ENCODE data around the gene FAM209A.

FAM209A gene

DNA sequence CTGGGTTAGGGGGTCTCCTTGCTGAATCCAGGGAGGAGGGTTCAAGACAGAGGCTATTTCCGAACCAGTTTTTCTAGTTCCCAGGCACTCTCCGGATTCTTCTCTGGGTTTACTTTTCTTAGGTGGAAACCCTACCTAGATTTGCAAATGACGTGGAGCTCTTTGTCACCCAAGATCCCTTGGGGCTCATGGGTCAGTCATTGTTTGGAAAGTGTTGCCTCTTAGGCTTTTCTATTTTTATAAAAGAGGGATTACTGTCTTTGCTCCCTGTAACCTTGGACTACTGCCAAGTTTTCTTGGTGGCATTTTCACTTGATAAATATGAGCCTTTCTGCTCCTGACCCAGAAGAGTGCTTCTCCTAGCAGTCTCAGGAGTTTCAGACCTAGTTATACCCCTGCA, 42.1 kb downstream of the FAM209A start:
- Histone ChIP-seq H3K9me3 (ENCODE audit: control insufficient read depth in 2 of 2, low read length in 2 of 2) (no peaks in the 10 kb centered on the region), H3K27me3 (ENCODE audit: control insufficient read depth in 2 of 2, insufficient read depth in 2 of 2, low read length in 2 of 2) (no peaks in the 10 kb centered on the region), H3K4me1 (ENCODE audit: control insufficient read depth in 2 of 2, insufficient read depth in 2 of 2, low read length in 2 of 2) (no peaks in the 10 kb centered on the region), H3K36me3 (ENCODE audit: control insufficient read depth in 2 of 2, insufficient read depth in 2 of 2, low read length in 2 of 2) (no peaks in the 10 kb centered on the region), H3K27ac (ENCODE audit: low read depth in 2 of 2, low read length in 2 of 2) (no peak overlapping the region), H3K4me3 (ENCODE audit: low read length in 2 of 2) (no peak overlapping the region), H3K9ac (ENCODE audit: low read depth in 1 of 2, low read length in 2 of 2) (no peak overlapping the region)

DNA sequence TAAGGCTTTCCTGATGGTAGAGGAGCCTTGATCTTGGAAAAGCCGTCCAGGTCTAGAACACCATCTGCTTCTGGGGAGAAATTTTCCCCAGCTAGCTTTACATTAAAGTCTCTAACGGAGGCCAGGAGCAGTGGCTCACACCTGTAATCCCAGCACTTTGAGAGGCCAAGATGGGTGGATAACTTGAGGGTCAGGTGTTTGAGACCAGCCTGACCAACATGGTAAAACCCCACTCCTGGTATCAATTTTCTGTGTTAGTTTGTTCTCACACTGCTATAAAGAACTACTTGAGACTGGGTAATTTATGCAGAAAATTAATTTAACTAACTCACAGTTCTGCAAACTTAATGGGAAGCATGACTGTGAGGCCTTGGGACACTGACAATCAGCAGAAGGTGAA, 46.3 kb downstream of the FAM209A start:
- no peak overlapping the region for H3K27ac ChIP-seq (ENCODE audit: low read depth in 2 of 2, low read length in 2 of 2)

DNA sequence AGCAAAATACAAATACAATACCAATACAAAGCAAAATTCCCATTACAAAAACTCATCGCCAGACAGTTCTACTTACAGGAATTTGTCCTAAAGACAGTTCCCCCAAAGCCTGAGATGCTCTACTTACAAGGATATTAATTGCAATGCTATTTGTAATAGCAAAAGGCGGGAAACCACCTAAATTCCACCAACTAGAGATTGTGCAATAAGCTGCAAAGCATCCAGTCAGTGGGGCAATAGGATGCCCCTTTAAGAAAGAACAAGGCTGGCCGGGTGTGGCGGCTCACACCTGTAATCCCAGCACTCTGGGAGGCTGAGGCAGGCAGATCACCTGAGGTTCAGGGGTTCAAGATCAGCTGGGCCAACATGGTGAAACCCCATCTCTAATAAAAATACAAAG, 47.6 kb downstream of the FAM209A start:
- no peak overlapping the region for H3K27ac ChIP-seq (ENCODE audit: low read depth in 2 of 2, low read length in 2 of 2)
- no peaks in the 10 kb centered on the region for H3K9me3 ChIP-seq (ENCODE audit: control insufficient read depth in 2 of 2, low read length in 2 of 2)
- H3K36me3 ChIP-seq (ENCODE audit: control insufficient read depth in 2 of 2, insufficient read depth in 2 of 2, low read length in 2 of 2) = no peaks in the 10 kb centered on the region
- no peaks in the 10 kb centered on the region for H3K27me3 ChIP-seq (ENCODE audit: control insufficient read depth in 2 of 2, insufficient read depth in 2 of 2, low read length in 2 of 2)
- H3K4me1 ChIP-seq (ENCODE audit: control insufficient read depth in 2 of 2, insufficient read depth in 2 of 2, low read length in 2 of 2) = no peaks in the 10 kb centered on the region
- H3K4me3 ChIP-seq (ENCODE audit: low read length in 2 of 2) = no peak overlapping the region
- H3K9ac ChIP-seq (ENCODE audit: low read depth in 1 of 2, low read length in 2 of 2) = no peak overlapping the region

More for the DNA sequence above, 46.3 kb downstream of the FAM209A start:
- Histone ChIP-seq H3K27me3 (ENCODE audit: control insufficient read depth in 2 of 2, insufficient read depth in 2 of 2, low read length in 2 of 2) (no peaks in the 10 kb centered on the region), H3K4me3 (ENCODE audit: low read length in 2 of 2) (no peak overlapping the region), H3K4me1 (ENCODE audit: control insufficient read depth in 2 of 2, insufficient read depth in 2 of 2, low read length in 2 of 2) (no peaks in the 10 kb centered on the region), H3K36me3 (ENCODE audit: control insufficient read depth in 2 of 2, insufficient read depth in 2 of 2, low read length in 2 of 2) (no peaks in the 10 kb centered on the region), H3K9ac (ENCODE audit: low read depth in 1 of 2, low read length in 2 of 2) (no peak overlapping the region), H3K9me3 (ENCODE audit: control insufficient read depth in 2 of 2, low read length in 2 of 2) (no peaks in the 10 kb centered on the region)

DNA sequence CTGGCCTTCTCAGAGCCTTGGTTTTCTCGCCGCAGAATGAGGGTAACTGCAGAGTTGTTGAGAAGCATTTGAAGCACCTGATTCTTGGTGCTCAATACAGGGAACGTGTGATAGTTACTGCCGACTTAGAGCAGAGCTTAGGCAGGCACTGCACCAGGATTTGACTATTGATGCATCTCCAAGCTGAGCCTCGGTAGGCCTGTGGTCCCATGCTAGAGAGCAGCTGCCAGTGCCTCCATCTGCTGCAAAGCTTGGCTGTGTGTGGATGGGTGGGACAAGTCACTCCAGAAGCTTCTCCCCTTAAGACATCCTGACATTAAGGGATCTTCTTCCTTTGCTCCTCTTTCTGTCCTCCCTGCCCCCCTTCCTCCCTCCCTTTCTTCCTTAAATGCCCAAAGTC, 49.4 kb downstream of the FAM209A start:
- Histone ChIP-seq H3K4me3 (ENCODE audit: low read length in 2 of 2) (no peak overlapping the region), H3K4me1 (ENCODE audit: control insufficient read depth in 2 of 2, insufficient read depth in 2 of 2, low read length in 2 of 2) (no peaks in the 10 kb centered on the region), H3K9ac (ENCODE audit: low read depth in 1 of 2, low read length in 2 of 2) (no peak overlapping the region), H3K27me3 (ENCODE audit: control insufficient read depth in 2 of 2, insufficient read depth in 2 of 2, low read length in 2 of 2) (no peaks in the 10 kb centered on the region), H3K36me3 (ENCODE audit: control insufficient read depth in 2 of 2, insufficient read depth in 2 of 2, low read length in 2 of 2) (no peaks in the 10 kb centered on the region), H3K9me3 (ENCODE audit: control insufficient read depth in 2 of 2, low read length in 2 of 2) (no peaks in the 10 kb centered on the region), H3K27ac (ENCODE audit: low read depth in 2 of 2, low read length in 2 of 2) (no peak overlapping the region)

DNA sequence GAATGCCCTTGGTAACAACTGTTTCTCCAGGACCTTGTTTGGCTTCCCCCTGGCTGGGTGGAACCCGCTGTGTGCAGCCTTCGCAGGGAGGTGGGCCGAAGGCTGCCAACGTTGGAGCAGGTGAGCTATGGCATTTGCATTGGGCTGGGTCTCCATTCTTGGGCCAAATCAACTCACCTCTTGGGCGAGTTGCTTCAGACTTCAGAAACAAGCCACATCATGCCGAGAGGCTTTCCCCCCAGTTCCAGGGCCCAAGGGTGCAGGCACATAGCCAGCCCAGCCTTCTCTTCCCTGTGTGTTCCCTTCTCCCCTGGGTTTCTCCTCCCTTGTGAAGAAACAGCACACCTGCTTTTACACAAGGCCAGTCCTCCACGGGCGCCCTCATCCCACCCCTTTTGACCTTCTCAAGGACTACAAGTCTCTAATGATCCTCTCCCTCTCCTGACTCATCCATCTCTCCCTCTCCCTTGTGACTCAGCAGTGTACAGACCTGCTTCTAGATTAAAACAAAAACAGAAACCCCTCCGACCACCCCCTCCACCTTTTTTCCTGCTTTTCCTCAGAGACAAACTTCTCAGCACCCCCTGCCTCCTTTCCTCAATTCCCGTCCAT, 50.1 kb downstream of the FAM209A start:
- H3K4me3 ChIP-seq (ENCODE audit: low read length in 2 of 2) = no peak overlapping the region
- no peaks in the 10 kb centered on the region for H3K9me3 ChIP-seq (ENCODE audit: control insufficient read depth in 2 of 2, low read length in 2 of 2)
- no peaks in the 10 kb centered on the region for H3K4me1 ChIP-seq (ENCODE audit: control insufficient read depth in 2 of 2, insufficient read depth in 2 of 2, low read length in 2 of 2)
- H3K27ac ChIP-seq (ENCODE audit: low read depth in 2 of 2, low read length in 2 of 2) = no peak overlapping the region
- H3K9ac ChIP-seq (ENCODE audit: low read depth in 1 of 2, low read length in 2 of 2) = no peak overlapping the region
- H3K27me3 ChIP-seq (ENCODE audit: control insufficient read depth in 2 of 2, insufficient read depth in 2 of 2, low read length in 2 of 2) = no peaks in the 10 kb centered on the region
- no peaks in the 10 kb centered on the region for H3K36me3 ChIP-seq (ENCODE audit: control insufficient read depth in 2 of 2, insufficient read depth in 2 of 2, low read length in 2 of 2)

DNA sequence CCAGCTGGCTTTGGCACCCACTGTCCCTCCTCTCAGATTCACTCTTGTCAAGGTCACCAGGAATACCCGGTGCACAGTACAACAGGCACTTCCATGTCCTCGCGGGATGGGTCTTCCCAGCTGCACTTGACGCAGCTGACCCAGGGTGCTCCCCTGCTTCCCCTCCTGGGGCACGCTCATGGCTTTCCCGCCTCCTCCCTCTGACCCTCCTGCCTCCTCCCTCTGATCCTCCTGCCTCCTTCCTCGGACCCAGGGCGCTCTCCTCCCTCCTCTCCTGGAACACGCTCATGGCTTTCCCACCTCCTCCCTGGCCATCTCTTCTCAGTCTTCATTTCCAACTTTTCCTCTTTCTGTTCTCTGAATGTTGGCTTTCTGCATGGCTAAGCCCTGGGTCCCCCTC, 50.6 kb downstream of the FAM209A start:
- Histone ChIP-seq H3K4me3 (ENCODE audit: low read length in 2 of 2) (no peak overlapping the region), H3K4me1 (ENCODE audit: control insufficient read depth in 2 of 2, insufficient read depth in 2 of 2, low read length in 2 of 2) (no peaks in the 10 kb centered on the region), H3K27me3 (ENCODE audit: control insufficient read depth in 2 of 2, insufficient read depth in 2 of 2, low read length in 2 of 2) (no peaks in the 10 kb centered on the region), H3K9me3 (ENCODE audit: control insufficient read depth in 2 of 2, low read length in 2 of 2) (no peaks in the 10 kb centered on the region), H3K9ac (ENCODE audit: low read depth in 1 of 2, low read length in 2 of 2) (no peak overlapping the region), H3K27ac (ENCODE audit: low read depth in 2 of 2, low read length in 2 of 2) (no peak overlapping the region), H3K36me3 (ENCODE audit: control insufficient read depth in 2 of 2, insufficient read depth in 2 of 2, low read length in 2 of 2) (no peaks in the 10 kb centered on the region)
